GM18858 (cell line): ENCODE measurements around the gene ANO7.

ENCODE experiments used
- ATAC-seq: cut with Tn5 transposase; IDR thresholded peaks from one replicate; pipeline ENCODE4 v1.9.1; 2021; ENCODE audit not compliant: unreplicated experiment

The ANO7 gene, protein sequence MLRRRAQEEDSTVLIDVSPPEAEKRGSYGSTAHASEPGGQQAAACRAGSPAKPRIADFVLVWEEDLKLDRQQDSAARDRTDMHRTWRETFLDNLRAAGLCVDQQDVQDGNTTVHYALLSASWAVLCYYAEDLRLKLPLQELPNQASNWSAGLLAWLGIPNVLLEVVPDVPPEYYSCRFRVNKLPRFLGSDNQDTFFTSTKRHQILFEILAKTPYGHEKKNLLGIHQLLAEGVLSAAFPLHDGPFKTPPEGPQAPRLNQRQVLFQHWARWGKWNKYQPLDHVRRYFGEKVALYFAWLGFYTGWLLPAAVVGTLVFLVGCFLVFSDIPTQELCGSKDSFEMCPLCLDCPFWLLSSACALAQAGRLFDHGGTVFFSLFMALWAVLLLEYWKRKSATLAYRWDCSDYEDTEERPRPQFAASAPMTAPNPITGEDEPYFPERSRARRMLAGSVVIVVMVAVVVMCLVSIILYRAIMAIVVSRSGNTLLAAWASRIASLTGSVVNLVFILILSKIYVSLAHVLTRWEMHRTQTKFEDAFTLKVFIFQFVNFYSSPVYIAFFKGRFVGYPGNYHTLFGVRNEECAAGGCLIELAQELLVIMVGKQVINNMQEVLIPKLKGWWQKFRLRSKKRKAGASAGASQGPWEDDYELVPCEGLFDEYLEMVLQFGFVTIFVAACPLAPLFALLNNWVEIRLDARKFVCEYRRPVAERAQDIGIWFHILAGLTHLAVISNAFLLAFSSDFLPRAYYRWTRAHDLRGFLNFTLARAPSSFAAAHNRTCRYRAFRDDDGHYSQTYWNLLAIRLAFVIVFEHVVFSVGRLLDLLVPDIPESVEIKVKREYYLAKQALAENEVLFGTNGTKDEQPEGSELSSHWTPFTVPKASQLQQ

DNA sequence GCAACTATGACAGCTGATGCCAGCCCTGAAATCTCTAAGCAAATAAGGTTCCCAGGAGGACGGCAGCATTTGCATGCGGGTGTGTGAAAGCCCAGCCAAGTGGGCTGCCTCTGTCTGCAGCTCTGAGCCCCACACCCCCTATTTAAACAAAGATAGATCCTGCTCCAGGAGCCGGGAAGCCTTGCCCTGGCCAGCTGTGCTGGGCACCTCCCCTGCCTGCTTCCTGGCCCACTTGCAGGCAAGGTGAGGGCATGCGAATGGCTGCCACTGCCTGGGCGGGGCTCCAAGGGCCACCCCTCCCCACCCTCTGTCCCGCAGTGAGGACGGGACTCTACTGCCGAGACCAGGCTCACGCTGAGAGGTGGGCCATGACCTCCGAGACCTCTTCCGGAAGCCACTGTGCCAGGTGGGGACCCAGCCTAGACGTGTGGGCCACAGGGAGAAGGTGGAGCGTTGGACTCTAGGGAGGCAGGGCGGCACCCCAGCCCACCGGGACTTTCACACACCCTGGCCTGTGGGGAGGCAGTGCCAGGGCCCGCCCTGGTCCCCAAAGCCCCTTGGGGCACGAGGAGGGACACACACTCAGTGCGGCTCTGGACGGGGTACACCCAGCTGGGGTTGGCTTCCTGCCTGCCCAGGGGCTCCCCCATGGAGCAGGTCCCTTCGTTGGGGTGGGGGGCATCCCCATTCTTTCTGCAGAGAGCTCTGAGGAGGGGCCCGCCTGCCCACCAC lies at the start of gene ANO7:
Gene ANO7, plus strand, starts transcription at position 317 of the 732 bp plus-strand sequence. CDS start 1,387 bp downstream, outside the sequence.
- ATAC-seq = no peak

DNA sequence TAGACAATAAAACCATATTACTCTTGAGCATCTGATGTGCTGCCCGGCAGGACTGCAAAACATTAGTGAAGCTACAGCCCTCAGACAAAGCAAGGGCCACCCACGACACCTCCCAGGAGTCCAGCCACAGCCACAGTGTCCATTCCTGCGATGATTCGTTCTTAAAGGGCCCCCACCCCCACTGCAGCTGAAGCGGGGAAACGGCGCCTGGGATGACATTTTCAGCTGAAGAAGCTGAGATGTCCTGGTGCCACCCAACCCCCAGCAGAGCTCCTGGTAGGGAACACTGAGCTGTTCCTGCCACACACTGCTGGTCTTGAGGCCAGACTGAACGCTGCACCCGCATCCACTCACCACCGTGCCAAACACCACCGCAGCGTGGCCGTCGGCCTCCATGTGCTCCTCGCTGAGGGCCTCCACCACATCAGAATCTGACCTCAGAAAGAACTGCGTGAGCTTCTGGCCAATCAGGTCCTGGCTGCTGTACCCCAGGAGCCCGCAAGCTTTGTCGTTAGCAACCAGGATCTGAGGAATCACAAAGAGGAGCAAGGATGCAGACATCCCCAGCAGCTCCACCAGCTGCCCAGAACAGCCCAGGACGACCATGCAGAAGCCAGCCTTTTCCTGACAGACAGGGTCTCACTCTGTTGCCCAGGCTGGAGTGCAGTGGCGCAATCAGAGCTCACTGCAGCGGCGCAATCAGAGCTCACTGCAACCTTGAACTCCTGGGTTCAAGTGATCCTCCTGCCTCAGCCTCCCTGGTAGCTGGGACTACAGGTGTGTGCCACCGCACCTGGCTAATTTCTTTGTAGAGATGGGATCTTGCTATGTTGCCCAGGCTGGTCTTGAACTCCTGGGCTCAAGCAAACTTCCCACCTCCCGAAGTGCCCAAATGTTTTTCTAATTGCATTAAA lies 48.7 kb upstream of the ANO7 start:
- no peak for ATAC-seq

DNA sequence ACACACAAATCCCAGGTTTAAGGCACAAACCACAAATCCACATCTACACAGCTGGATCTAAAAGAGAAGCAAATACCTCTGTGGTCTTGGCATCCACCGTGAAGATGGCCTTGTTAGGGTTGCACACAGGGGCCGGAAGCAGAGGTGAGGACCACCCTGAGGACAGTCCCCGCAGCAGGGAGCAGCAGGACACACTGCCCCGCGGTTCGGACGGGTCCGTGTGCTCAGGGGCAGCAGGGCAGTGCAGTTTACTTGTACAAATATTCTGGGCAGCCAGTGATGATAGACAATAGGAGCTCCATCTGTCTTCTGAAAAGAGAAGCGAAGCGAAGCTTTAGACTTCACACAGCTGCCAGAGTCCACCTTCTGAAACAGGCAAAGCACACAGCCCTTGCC lies 48.0 kb upstream of the ANO7 start:
- no peak for ATAC-seq

DNA sequence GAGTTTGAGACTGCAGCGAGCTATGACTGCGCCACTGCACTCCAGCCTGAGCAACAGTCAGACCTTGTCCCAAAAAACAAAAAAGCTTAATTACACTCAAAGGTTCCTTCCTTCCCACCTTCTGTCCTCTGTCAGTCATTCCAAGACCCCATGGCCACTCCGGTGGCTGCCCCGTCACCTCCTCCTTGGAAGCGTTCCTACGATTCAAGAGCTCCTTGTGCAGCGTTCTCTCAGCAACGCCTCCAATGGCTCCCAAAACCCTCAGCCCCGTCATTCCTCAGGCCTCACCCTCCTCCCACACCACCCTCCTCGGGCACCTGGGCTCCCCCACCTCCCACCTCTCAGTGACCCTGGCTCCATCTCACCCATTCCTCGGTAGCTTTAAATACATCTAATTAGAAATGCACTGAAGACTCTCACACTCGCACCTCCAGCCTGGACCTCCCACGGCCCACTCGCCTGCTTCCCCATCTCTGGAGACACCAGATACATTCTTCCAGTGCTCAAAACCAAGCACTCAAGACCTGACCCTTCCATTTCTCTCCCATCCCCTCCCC lies 47.2 kb upstream of the ANO7 start:
- ATAC-seq = no peak

DNA sequence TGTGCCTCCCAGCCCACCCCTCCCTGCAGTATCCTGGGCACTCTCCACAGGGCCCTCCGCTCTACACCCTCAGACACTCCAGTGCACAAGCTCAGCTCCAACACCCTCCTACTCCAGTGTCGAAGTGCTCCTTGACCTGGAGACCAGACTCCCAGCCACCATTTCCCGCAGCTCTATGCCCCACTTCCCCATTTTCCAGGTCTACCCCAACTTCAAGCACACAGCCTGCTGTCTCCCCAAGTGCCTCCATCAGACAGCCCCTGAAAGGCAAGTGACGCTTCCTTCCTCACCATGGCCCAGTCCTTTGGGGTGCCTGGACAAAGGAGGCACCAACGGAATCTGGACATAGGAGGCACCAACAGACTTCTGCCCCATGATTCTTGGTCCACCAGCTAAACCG lies 46.4 kb upstream of the ANO7 start:
- no peak for ATAC-seq

DNA sequence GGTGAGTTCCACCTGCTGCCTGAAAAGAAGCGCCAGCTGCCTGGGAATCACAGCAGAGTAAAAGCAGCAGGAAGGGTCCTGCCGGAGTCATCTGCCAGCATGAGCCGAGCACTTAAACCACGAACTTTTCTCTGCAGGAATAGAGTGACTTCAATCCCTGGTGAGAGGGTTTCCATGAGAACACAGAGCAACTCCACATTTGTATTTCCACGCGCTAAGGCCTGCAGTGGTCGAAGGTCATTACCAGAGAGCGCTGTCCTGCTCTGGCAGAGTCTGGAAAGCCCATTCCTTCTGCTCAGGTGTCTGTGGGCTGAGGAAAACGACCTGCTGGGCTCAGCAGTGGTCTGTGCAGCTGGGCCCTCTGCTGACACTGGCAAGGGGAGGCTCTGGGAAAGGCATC lies 45.9 kb upstream of the ANO7 start:
- ATAC-seq = no peak

DNA sequence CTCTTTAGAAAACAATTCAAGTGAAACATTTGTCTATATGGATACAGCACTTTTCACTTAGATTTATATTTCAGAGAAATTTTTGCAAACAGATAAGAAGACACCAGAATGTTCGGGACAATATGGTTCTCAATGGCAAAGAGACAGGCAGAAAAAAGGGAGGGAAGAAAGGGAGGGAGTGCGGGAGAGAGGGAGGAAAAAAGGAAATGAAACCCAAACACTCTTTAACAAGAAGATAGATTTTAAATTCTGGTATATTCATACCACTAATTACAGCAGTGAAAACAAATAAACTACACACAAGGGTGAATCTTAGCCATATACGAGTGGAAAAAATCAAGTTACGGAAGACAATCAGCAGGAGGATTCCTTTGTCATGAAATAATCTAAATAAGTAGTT lies 42.2 kb upstream of the ANO7 start:
- ATAC-seq = no peak

DNA sequence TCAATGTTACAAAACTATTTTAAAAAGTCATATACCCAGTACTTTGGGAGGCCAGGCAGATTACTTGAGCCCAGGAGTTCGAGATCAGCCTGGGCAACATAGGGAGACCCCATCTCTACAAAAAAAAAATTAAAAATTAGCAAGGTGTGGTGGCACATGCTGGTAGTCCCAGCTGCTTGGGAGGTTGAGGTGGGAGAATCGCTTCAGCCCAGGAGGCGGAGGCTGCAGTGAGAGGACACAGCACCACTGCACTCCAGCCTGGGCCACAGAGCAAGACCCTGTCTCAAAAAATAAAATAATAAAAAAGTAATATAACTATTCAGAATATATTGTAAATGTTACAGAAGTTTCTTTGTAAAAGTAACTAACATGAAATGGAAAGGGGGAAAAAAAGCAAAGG lies 41.1 kb upstream of the ANO7 start:
- no peak for ATAC-seq

DNA sequence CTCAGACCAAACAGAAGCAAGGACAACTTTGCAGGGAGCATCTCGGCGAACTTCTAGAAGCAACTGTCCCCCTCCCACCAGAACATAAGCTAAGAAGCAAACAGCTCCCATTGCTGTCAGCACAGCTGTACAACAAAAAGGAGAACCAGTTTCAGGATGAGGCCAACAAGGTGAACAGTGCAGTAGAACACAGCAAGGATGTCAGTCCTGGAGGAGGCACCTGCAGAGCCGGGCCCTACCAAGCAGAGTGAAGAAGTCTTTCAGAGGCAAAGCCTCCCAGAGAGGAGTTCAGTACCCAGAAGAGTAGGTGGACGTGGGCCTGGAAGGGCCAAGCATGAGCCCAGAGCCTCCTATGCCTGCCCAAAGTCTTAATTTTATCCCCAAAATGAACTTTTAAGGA lies 40.2 kb upstream of the ANO7 start:
- no peak for ATAC-seq

DNA sequence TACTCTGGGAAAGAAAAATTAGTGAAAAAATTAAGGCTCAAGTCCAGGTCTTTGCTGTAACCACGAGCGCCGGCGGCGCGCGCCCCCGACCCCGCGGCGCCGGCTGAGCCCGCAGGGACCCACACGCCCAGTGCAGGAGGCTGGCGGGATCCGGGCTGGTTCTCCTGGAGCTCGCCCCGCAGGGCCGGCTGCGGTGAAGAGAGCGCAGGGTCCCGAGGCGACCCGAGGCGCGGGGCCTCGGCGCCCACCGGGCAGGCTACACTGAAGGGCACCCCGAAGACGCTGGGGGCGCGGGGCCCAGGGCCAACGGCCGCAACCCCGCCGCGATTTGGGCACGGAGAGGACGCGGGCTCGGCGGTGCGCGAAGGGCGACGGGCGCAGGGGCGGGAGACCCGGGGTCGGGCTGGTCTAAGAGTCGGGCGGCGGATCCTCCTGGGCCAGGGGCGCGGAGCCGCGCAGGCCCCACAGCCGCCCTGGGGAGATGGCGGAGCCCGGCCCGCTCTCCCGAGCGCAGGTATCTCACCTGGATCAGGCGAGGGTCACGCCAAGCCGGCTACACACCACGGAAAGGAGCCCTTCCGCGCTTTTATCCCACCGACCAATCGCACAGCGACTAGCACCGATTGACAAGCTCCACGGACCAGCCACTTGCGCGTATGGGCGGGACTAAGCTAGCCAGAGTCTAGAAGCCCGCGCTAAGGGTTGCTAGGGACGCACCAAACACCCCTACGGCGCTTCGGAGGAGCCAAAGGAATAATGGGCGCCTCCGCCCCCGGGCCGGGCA lies 39.4 kb upstream of the ANO7 start, which contains the start of gene PASK:
Gene PASK, minus strand, starts transcription at position 582 of the 784 bp plus-strand sequence. CDS start 6,440 bp downstream, outside the sequence.
- peak; percentile 64 for ATAC-seq

DNA sequence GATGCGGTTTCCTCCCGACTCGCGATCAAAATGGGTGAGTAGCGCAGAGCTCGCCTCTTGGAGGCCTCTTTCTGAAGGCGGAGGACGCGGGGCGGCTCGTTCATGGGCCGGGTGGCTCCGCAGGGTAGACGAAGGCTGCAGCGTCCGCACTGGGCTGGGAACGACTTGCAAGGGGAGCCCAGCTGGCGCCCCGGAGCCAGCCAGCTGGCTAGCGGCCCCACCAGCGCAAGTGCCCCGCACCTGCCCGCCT lies 38.9 kb upstream of the ANO7 start:
- peak; percentile 7 for ATAC-seq

DNA sequence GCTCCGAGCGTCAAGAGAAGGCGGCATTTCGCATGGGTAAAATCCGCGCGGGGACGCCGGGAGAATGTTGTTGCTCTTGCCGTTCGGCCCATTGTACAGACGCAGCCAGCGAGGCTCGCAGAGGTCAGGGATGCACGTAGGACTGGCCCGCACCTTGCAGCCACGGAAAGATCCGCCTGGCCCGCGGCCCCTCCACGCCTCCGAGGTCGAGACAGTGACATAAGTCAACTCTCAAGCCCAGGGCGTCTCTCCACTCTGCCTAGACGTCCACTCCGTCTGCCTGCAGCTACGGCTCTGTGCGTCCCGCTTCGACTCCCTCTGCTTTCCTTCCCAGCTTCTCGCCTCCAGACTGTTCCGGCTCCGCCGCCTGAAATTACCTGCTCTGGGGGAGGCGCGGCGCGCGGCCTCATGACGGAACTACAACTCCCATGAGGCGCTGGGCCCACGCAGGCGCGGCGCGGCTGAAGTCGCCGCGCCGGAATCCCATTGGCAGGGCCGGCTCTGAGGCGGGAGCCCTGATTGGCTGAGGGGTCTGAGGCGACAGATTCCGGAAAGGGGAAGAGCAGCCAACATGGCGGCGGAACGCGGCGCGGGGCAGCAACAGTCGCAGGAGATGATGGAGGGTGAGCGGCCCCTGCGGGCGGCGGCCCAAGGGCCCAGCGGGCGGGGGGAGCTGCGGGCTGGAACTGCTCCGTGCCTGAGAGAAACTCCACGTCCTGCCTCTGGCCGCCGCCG lies 38.4 kb upstream of the ANO7 start, which contains the start of gene PPP1R7:
Gene PPP1R7, plus strand, starts transcription at position 543 of the 735 bp plus-strand sequence. Its CDS starts 29 bp downstream, at position 572.
- peak; percentile 60 for ATAC-seq

DNA sequence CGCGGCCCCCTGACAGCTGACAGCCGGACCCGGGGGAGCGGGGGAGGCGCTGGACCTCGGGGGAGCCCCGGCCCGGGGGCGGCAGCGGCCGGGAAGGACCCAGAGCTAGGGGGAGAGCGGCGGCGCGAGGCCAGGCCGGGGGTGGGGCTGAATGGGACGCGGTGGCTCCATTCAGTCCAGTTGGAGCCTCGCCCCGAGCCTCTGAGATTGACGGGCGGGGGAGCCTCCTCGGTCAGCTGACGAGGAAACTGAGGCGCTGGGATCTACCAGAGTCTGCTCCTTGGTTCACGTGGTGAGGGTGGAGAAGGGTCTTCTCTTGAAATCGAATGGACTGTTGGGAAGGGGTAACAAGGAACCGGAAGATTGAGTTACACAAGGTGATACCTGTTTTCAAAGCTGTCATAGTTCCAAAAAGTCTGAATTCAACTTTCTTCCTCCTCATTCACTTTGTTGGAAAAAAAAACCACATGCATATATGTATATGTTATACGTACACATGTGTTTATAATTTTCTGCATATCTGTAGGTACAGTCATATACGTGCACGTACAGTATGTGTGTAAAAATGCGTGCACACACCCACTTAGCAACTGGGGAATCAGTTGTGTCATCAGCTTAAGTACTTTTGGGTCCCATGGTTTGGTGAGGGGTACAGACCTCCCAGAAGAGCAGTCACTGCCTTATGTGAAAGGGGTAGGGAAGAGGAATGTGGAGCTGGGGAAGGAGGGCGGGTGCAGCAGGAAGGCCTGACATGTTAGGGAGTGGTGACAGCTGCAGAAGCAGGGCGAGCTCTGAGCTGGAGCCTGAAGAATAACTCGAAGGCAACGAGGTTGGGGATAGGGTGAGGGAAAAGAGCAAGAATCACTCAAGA lies 37.6 kb upstream of the ANO7 start:
- no peak for ATAC-seq

DNA sequence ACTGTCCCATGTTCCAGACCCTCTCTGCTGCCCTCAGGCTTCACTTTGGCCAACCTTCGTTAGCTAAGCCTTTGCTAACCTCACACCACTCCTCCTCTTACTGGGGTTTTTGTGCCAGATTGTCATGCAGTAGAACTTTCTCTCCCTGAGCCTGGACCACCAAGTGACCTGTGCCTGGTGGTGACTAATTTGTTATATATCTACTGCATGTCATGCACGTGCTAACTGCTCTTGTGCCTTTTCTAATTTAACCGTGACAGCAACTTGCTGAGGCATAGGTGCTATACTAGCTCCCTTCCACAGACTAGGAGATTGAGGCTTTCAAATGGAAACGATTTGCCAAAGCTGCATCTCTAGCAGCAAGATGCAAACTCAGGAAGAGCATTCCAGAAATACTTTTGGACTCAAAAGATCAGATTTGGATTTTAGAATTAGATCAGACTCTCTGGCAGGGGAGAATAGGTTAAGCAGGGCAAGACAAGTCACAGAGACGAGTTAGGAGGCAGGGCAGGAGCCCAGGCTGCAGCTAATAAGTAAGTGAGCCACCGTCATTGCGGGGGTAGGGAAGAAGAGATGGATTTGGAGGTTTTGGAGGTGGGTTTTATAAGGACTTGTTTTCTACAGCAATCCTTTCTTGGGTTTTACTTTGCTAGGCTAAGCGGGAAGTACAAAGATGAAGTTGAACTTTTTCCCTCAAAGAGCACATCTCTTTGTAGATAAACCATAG lies 36.4 kb upstream of the ANO7 start:
- no peak for ATAC-seq

DNA sequence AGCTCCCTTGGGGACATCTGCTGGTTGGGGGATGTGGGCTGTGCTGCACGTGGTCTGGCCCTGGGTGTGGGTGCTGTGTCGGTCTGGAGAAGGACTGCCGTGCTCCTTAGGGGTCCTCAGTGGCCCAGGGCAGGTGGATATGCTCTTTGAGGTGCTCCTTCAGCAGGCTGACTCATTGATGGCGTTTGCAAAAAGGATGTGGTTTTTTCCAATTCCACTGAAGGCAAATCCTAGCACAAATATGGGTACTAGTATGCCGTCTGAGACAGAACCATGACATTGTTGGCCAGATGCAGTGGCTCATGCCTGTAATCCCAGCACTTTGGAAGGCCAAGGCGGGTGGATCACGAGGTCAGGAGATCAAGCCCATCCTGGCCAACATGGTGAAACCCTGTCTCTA lies 34.9 kb upstream of the ANO7 start:
- no peak for ATAC-seq

DNA sequence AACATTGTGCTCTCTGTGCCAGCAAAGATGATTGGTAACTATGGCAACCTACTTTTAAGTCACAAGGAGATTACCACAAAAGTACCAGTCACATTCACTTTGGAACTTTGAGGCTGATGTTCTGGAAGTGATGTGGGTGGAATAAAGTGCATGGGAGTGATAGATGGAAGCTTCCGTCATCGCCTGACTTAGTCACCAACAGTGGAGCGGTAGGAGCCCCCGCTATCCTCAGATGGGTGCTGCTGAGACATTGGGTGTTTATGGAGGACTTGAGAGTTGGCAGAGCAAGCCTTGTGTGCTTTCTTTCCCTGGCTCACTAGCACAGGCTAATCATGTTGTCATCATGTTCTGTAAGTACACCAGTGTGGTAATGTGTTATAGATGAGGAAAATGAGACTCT lies 33.6 kb upstream of the ANO7 start:
- no peak for ATAC-seq

DNA sequence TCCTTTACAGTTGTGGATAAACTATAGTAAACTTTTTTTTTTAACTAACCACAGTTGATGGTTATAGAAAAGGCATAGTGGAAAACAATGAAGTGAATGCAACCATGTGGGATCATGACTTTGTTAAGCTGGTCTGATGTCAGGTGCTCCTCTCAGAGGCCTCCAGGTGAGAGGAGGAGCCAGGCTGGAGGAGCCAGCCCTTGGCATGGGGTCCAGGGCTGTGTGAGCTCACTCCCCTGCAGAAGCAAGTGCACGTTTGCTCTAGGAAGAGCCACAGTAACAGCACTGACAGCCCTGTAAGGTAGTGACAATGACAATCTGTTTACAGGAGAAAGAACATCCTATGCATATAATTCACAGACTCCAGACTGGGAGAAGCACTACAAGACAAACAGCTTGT lies 32.5 kb upstream of the ANO7 start:
- no peak for ATAC-seq
